ENCODE data around the gene RNASE4.

DNA sequence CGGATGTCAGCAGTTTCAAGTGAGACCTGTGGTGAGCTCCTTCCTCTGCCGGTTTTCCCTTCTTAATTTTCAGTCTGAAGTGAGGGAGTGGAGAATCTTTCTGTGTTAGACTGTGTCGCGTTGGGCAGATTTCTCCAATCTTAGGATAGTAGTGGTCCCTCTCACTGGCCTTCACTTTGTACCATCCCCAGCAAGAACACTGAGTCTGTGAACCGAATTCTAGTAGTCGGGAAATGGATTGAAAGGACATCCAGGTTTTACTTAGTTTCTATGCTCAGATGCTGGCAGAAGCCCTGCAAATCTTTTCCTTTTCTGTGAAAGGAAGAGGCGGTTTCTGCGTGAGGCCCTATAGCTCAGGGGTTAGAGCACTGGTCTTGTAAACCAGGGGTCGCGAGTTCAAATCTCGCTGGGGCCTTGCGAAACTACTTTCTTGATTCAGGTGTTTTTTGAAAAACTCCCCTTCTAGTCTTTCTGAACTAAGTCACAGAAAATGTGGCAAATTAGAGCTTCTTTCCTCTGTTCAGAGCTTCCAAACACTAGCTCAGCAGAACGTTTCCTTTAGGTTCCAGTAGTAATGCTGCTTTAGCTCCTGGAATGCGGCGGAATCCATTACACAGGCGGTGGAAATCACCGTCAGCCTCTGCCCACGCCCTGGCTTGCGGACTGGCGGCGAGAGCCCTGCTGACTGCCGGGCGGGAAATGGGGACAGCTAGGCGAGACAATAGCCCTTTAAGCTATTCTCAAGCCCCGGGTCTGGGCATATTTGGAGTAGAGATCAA is 2.8 kb upstream of the RNASE4 start:
- TF ChIP-seq RARB (CRISPR knock-in tag; IDR thresholded peaks at IDR 0.05), result no peak
- no peak for TF ChIP-seq SNAI2 (CRISPR knock-in tag; IDR thresholded peaks at IDR 0.05)
- no peak for TF ChIP-seq ZFP30 (CRISPR knock-in tag; IDR thresholded peaks at IDR 0.05)
- TF ChIP-seq, protein P1, sequence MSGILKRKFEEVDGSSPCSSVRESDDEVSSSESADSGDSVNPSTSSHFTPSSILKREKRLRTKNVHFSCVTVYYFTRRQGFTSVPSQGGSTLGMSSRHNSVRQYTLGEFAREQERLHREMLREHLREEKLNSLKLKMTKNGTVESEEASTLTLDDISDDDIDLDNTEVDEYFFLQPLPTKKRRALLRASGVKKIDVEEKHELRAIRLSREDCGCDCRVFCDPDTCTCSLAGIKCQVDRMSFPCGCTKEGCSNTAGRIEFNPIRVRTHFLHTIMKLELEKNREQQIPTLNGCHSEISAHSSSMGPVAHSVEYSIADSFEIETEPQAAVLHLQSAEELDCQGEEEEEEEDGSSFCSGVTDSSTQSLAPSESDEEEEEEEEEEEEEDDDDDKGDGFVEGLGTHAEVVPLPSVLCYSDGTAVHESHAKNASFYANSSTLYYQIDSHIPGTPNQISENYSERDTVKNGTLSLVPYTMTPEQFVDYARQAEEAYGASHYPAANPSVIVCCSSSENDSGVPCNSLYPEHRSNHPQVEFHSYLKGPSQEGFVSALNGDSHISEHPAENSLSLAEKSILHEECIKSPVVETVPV (CRISPR knock-in tag; IDR thresholded peaks at IDR 0.05), result no peak
- TF ChIP-seq ZNF70 (CRISPR knock-in tag; IDR thresholded peaks at IDR 0.05), result no peak
- TF ChIP-seq OSR1 (CRISPR knock-in tag; IDR thresholded peaks at IDR 0.05), result no peak
- TF ChIP-seq TOX (CRISPR knock-in tag; IDR thresholded peaks at IDR 0.05; ENCODE audit: borderline replicate concordance), result no peak
- TF ChIP-seq TCF4 (CRISPR knock-in tag; IDR thresholded peaks at IDR 0.05; ENCODE audit: borderline replicate concordance), result no peak
- TF ChIP-seq PPARA (CRISPR knock-in tag; IDR thresholded peaks at IDR 0.05; ENCODE audit: borderline replicate concordance), result no peak
- no peak for TF ChIP-seq ISL1 (CRISPR knock-in tag; IDR thresholded peaks at IDR 0.05)
- TF ChIP-seq ESRRG (CRISPR knock-in tag; IDR thresholded peaks at IDR 0.05), result no peak
